Stimulated activated CD8-positive, alpha-beta memory T cell treated with anti-CD3 and anti-CD28 coated beads, Interleukin-7, amount 100 ng/mL, for 48 hours (primary cell): ENCODE measurements around the gene ANO10.
A peak's percentile ranks its signal among the peaks of the same experiment; 100 is the strongest.
"Not testable (repeated sequence)": the region's sequence is repeated elsewhere in the genome, so short reads cannot be mapped to it uniquely, and the experiment has no call there.

Experiments used
- DNase-seq, 2 donors: peaks; one replicate each; pipeline ENCODE4 v3.0.0-alpha.2; 2020; ENCODE audit warnings: low read depth in 1 of 2; ENCODE audit errors: extremely low read depth in 1 of 2

ANO10 gene

DNA sequence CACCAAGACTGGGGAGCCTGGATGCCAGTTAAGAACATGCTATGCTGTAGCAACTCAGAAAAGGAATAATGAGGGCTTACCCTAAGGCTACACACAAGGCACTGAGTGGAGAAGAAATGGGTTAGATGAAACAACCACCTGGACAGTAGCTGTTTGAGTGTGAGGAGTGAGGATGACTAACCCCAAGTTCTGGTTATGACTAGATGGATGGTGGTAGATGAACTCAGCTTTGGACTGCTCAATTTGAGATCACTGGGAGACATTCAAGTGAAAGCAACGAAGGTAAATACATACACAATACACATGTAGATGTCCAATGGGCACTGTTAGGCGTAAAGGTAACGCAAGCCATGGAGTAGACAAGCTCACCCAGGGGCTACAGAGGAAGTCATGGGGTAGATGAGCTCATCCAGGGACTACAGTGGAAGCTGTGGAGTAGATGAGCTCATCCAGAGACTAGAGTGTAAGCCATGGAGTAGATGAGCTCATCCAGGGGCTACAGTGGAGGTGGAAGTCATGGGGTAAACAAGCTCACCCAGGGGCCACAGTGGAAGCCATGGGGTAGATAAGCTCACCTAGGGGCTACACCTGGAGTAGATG lies 98.3 kb downstream of the ANO10 start:
- peak in 1 of 2 donors; percentile 26 for DNase-seq

DNA sequence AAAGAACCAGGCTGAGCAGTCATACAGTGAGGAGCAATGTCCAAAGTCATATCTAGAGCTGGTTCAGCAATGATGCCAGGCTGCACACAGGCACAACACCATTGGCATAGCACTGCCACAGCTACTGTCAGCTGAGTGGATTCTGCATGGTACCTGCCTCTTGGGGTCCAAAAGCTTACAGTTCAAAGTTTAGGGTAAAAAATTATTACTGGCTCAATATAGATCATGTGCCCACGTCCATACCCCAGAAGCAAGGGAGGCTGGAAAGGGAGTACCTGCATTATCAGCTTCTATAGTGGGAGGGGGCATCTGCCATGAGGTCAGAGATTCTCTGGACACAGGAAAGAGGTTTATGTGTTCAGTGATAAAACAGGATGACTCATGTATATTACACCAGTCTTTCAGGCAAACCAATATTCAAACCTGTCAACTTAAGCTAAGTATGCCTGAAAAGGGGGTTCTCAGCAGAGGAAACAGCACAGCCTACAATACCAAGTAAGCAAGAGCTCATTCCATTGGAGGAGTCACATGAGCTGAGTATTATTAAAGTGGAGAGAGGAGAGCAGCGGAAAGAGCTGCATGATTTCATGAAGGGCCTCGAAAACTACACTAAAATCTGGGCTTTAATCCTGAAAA lies 99.0 kb downstream of the ANO10 start:
- no peak for DNase-seq

DNA sequence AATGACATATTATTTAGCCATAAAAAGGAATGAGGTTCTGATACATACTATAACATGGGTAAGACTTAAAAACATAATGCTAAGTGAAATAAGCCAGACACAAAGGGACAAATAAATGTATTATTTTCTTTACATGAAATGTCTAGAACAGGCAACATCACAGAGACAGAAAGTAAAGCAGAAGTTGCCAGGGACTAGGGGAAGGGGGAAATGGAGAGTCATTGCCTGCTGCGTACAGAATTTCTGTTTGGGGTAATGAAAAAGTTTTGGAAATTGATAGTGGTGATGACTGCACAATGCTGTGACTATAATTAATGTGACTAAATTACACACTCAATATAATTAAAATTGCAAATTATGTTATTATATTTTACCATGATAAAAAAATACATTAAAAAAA lies 99.9 kb downstream of the ANO10 start:
- DNase-seq, result no peak

DNA sequence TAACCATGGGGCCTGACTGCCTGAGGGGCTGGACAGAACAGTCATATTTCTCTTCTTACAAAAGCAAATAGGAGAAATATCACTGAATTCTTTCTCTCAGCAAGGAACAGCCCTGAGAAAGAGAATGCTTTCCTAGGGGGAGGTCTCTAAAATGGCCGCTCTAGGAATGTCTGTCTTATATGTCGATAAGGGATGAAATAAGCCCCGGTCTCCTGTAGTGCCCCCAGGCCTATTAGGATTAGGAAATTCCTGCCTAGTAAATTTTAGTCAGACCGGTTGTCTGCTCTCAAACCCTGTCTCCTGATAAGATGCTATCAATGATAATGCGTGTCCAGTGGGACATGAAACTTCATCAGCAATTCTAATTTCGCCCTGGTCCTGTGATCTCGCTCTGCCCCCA lies 103.3 kb downstream of the ANO10 start:
- not testable (repeated sequence) for DNase-seq

DNA sequence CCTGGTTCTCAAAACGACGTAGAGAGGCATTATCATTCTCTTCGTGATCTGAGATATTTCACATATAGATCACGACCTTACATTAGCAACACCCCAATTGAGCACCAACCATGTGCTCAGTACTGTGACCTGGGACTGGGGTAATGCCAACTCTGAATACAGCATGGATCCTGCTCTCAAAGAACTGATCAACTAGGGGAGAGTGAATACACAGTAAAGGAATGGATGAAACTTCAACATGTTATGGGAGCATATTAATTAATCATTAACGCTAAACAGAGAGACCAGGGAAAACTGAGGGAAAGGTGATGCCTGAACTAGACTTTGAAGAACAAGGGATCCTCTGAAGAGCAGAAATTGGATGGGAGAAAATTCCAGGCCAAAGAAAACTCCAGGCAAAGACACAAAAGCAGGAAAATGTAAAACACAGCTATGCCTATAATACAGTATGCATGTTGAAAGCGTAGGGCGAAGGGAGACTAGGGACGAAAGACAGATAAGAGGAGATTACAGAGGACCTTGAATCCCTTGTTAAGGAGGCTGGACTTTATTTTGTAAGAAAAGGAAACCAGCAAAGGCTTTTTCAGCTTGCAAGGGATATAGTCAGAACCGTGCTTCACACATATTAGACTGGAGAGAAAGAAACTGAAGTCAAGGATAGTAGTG lies 105.7 kb downstream of the ANO10 start:
- no peak for DNase-seq

DNA sequence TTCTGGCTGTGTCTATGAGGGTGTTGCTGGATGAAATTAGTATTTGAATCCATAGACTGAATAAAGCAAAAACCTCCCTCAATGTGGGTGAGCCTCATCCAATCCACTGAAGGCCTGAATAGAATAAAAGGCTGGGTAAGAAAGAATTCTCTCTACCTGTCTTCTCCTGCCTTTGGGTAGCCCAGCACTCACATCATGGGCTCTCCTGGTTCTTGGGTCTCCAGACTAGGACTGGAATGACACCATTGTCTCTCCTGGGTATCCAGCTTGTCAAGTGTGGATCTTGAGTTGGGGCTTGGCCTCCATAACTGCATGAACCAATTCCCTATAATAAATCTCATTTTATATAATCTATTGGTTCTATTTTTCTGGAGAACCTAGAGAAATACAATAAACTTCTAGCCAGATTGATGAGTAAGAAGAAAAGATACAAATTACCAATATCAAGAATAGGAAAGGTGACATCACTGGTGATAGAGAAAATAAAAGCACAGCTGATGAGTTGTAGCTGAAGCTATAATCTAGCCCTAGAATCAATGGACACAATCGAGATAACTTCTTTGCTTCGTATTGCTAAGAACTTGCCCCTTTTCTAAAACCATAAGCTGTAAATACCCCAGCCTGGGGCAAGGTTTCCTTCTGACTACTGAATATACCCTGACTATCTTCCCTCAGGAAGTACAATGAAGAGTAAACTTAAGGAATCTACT lies 106.4 kb downstream of the ANO10 start:
- DNase-seq, result no peak

DNA sequence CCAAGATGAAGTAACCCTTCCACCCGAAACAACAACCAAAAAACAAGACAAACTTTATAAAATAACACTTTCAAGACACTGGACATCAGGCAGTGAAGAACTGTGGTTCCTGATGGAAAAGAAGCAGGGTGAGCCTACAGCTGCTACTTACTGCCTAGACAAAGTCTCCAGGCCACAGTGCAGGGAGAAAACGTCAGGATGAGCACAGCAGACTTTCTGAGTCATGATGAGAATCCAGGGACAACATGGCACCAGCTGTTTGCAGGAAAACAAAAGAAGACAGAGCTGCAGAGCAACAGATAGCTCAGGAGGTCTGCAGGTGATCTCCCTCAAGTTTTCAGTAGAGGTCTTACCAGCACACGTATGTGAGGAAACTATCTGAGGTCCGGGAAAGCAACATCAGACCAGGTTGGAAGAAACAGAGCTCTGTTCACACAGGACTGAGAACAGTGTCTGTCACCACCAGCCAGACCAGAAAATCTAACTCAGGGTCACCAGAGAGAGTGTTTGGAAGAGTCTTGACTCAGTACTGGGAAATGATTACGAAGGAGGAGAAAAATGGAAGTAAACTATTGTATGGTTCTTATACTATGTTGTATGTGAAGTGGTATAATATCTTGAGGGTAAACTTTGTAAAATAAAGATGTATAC lies 108.9 kb downstream of the ANO10 start:
- DNase-seq, result no peak

DNA sequence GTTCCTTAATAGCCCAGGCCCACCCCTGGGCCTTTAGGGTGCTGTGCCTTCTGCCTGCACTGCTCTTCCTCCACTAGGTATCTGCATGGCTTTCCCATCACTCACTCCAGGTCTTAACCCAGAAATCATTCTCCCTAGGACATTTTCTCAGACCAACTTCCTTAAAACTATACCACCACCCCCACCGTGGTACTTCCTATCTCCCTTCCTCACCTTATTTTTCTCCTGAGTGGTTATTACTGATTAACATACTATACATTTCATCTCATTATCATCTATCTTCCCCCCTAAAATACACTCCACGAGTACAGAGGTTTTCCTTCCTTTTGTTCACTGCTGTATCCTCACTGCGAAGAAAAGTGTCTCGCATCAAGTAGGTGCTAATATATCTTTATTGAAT lies 115.2 kb downstream of the ANO10 start:
- no peak for DNase-seq

DNA sequence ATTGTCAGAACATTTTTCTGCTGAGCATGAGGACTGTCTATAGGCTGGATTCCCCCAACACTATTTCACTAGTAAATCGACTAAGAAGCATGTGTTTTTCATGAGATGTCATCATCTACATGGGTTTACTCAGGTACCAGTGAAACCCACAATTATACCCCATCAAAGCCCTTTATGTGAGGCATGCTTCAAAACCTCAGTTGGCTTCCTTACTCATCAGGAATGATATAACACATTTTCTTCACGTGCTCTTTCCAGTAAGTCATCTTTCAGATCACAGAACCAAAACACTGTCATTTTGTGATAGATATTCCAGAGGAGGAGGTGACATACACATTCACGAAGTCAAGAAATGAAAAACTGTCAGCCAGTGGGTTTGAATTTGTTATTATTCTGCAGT lies 116.5 kb downstream of the ANO10 start:
- no peak for DNase-seq

DNA sequence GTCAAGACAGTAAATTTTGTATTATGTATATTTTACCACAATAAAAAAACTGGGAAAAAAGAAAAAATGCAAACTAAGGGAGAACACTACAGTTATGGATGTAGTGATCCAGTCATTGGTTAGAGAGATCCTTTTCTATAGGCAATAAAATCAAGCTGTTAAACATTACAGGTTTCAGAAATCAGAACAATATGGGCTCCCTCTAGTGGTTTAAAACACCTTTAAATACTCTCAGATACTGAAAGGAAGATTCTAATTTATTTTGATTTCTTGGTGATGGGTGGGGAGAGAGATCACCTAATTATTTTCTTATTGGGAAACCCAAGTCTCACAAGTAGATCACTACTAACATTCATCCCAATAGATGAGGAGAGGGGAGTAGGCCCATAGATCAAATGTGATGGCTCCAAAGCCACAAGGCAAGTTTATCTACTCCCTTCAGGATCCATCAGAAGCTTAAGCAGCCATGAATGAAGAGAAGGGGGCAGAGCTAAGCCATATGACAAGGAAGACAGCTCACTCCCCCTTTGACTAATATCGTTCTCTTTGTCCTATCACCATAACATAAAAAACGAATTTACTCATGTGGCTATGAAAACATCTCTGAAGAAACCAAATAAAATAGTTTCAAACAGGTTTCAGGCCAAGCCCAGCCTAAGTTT lies 118.6 kb downstream of the ANO10 start:
- no peak for DNase-seq

DNA sequence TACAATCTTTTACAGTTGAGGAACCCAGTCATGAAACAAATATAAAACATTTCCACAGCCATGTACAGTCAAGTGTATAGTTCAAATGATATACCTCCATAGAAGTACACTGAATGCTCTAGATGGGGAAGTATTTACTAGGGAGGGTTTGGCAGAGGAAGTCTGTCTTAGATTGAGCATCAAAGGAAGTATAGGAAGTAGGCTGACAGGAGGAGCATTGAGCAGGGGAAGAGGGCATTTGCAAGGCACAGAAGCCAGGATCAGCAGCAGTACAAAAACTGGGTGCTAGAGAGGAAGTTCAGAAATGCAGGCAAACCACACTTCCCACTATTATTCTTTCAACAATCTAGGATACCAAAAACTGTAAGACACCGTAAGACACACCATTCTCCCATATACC lies 122.6 kb downstream of the ANO10 start:
- no peak for DNase-seq

DNA sequence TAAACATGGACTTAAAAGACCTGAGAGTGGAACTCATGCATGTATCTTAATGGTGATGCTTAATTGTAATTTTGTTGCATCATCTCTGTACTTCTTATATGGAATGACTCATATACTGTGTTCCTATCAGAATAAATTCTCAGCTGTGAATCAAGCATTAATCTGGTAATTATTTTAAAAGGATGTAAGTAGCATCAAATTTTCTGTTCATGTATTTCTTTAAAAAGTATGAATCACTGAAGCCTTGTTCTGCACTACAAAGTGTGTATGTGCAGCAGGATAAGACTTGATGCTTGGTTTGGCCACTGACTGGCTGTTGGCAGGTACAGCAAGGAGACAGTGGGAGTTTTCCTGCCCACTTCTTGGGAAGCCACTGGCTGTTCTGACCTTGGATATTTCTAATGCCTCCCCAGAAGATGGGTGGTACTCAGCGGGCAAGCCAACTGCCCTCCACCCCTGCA lies 123.9 kb downstream of the ANO10 start:
- DNase-seq, result no peak

DNA sequence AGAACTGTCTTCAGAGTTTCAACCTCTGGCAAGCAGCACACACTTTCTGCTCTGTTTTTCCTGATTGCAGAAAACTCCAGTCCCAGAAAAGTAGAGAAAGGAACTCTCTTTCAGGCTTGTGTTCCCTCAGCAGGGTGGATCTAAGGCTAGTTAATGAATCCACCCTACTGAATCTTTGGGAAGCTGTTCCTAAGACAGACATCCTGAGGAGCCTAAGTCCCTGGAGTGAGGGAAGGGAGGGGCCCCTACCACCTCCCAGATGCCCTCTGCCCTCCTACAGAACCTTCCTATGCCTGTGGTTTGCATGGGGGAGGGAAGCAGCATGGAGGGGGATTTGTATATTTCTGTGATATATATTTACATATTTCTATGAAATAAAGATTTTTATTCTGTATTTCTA lies 124.4 kb downstream of the ANO10 start:
- DNase-seq, result no peak

DNA sequence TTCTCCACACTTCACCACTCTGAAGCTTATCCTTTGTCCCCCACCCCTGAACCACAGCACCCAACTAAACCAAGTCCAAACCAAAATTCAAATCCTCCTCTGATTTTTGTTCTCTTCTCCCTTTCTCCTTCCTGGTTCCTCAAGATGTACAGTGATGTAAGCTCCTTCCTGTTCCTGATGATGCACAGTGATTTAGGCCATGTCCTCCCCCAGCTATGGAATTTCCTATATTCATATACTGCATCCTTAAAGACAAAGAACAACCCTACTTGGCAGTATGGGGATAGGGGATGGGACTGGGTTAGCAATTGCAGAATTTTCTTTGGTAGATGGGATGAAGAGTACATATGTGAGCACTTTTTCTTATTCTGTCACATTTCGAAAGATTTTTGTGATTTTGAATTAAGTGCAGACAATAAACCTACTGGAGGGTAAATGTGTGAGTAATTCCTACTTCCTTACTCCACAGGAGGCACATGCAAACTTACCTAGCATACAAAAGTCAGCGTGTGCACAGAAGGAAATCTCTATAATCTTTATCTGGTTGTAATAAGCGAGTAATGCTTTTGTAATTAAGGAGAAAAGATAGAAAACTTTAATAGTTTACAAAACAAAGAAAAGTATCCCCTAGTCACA lies 125.0 kb downstream of the ANO10 start:
- no peak for DNase-seq

DNA sequence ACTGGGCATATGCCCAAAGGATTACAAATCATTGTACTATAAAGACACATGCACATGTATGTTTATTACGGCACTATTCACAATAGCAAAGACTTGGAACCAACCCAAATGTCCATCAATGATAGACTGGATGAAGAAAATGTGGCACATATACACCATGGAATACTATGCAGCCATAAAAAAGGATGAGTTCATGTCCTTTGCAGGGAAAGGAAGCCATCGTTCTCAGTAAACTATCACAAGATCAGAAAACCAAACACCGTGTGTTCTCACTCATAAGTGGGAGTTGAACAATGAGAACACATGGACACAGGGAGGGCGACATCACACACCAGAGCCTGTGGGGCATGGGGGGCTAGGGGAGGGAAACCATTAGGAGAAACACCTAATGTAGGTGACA lies 128.9 kb downstream of the ANO10 start:
- not testable (repeated sequence) for DNase-seq

DNA sequence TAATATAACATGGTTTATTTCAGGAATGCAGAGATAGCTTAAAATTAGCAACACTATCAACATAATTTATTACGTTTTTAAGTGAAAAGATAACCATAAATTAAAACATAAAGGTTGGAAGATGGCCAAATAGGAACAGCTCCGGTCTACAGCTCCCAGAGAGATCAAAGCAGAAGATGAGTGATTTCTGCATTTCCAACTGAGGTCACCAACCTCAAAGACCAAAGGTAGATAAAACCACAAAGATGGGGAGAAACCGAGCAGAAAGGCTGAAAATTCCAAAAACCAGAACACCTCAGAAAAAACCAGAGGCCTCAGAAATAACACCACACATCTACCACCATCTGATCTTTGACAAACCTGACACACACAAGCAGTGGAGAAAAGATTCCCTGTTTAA lies 130.0 kb downstream of the ANO10 start:
- not testable (repeated sequence) for DNase-seq

DNA sequence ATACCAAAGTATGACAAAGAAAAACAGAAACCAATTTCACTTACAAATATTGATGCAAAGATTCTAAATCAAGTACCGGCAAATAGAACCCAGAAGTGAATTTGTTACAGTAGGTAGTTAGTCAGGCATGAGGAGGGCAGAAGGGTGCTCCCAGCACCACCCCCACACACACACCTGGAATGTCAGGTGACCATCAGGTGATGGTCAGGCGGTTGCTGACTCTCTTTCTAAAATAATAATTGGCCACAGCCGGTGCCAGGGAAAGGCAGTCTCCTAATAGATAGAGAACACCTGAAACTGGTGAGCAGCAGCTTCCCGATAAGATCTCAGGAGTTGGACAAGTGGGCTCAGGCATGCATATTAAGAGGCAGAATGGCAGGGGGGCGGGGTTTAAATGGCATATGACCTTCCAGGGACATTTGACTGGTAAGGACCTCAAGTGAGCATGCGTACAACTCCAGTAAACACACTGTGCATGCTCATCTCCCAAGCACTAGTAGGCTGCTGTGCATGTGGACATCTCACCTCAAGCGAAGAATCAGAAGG lies 131.1 kb downstream of the ANO10 start:
- DNase-seq, result no peak

DNA sequence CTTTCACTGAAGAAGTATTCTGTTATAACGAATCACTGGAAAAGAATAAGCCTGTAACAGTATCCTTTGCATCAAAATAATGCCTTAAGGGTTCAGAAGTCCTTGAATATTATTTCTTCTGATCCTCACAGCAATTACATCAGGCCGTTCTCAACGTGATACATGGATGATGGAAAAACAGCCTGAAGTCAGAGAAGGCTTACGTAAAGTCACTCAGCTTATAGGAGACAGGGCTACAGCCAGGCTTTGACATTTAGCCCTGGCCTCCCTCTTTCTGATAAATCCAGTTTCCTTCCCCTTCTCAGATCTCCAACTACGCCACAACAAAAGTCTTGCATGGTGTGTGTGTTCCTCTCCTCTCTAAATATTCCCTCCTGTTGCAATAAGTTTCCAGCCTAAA lies 131.9 kb downstream of the ANO10 start:
- no peak for DNase-seq

DNA sequence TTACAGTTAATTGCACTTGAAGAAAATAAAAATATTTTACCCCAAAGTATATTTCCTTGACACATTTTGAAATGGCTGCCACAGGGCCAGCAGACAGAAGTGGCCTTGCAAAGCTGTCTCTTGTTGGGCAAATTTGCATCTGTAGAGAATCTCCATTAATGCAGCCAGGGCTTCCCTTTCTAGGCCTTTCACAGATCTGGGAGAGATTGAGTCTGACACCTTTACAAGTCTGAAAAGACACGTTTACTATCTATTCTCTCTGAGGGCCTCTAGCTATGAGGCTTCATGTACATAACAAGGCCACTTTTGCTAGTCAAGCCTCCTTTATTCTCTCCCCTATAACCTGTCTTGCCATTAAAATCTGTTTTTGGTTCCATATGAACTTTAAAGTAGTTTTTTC lies 135.9 kb downstream of the ANO10 start:
- DNase-seq, result no peak

DNA sequence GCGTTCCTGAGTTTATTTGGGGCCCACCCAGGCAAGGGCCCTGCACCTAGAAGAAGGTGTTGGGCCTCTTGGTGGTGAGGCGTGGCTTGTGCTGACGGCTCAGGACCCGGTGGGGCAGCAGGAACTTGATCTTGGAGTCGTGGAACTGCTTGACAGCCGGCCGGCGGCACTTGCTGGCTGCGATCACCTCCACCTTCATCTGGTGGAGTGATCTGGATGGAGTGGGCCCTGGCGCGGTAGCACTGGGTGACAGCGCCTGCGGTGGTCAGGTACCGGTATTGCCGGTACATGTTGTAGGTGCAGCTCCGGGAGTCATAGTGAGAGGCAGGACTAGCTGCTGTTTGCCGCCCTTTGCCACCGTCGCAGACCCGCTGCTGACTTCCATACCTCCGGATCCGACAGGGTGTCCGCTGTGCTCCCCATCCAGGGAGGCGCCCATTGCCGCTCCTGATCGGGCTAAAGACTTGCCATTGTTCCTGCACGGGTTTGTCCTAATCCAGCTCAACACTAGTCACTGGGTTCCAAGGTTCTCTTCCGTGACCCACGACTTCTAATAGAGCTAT lies 136.8 kb downstream of the ANO10 start:
- DNase-seq, result no peak
